ENCODE measurements around the gene KLHL14.

DNA sequence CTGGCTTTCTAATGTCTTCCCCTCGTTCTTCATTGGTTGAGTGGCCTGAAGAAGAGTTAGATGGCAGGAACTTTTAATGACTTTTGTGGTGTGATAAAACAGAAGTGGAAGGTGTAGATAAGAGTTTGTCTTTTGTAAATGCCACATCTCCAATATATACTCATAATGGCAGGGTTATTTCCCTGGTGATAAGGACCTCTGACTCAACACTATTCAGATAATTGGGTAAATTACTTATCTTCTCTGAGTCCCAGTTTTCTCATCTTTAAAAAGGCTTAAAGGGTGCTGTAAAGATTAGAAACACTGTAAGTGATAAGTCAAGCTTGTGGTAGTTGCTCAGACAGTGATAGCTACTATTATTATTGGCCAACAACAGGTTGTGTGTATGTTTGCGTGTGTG is 9.5 kb downstream of the KLHL14 start:
- no peak for TF ChIP-seq CTCF (conservative IDR thresholded peaks at IDR 0.05; ENCODE audit: low read length)
- TF ChIP-seq EZH2phosphoT487 (IDR thresholded peaks at IDR 0.05; ENCODE audit: borderline replicate concordance, low read depth, low read length): no peak

Measured in OCI-LY7 (cell line).